ENCODE measurements around the gene GGT6.

DNA sequence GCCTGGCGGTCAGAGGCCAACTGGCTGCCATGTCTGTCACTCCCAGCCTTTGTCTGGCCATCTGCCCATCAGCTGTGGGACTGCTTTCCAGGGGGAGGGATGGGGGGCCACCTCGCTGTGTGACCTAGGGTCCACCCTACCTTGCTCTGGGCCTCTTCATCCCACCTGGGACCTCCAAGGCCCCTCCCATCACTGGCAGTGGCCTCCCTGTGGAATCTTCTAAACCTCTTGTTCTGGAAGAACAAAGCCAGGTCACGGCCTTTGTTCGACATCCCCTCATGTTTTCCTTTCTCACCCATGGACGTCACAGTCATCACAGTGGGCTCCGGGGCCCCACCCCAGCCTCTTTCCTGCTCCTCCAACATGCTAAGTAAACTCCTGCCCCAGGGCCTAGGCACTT, 37.7 kb downstream of the GGT6 start:
- TF ChIP-seq POLR2A (IDR thresholded peaks at IDR 0.05; ENCODE audit: low read depth, low read length) = no peak
- no peak for TF ChIP-seq TAF1 (IDR thresholded peaks at IDR 0.05; ENCODE audit: borderline replicate concordance, low read depth, low read length)
- no peak for TF ChIP-seq POLR2AphosphoS5 (IDR thresholded peaks at IDR 0.05; ENCODE audit: low read depth, low read length)
